ENCODE data around the gene PYROXD2. TPM values are rescaled to one million over a fixed set of nuclear protein-coding genes. Genes with fewer than 3 reads are reported as not detected.

PYROXD2 gene
- total RNA-seq, 1 donor from 2014 or later = 7.1 TPM

- DNase-seq (ENCODE audit: extremely low spot score in 2 of 2) = no peak
- Histone ChIP-seq H3K4me3 (no peak overlapping the region), H3K4me1 (peaks cover 23% of the 10 kb centered on the region), H3K27ac (peak overlapping the region; percentile 63), H3K27me3 (no peaks in the 10 kb centered on the region), H3K36me3 (peaks cover 0 to 6% of the 10 kb centered on the region in 2 donors), H3K9me3 (no peaks in the 10 kb centered on the region)
- intact Hi-C loops (cut with DNase I) = no loop called here
- TF ChIP-seq CTCF (IDR thresholded peaks at IDR 0.05) = no peak
- TF ChIP-seq POLR2A (IDR thresholded peaks at IDR 0.05) = no peak
- TF ChIP-seq POLR2AphosphoS5 (IDR thresholded peaks at IDR 0.05; ENCODE audit: insufficient read depth in 1 of 2, low read depth in 1 of 2) = no peak
These were observed 11.0 kb downstream of the PYROXD2 start for GRCh38 chr10:98403812-98404504.

GRCh38 chr10:98402931-98403718, 11.9 kb downstream of the PYROXD2 start:
- no peak for DNase-seq (ENCODE audit: extremely low spot score in 2 of 2)
- intact Hi-C loops (cut with DNase I) = no loop called here
- Histone ChIP-seq H3K4me1 (peaks cover 23% of the 10 kb centered on the region), H3K27ac (peak overlapping the region; percentile 63), H3K27me3 (no peaks in the 10 kb centered on the region), H3K4me3 (no peak overlapping the region), H3K9me3 (no peaks in the 10 kb centered on the region), H3K36me3 (peaks cover 0 to 6% of the 10 kb centered on the region in 2 donors)
- no peak for TF ChIP-seq POLR2AphosphoS5 (IDR thresholded peaks at IDR 0.05; ENCODE audit: insufficient read depth in 1 of 2, low read depth in 1 of 2)
- TF ChIP-seq POLR2A (IDR thresholded peaks at IDR 0.05) = no peak
- TF ChIP-seq CTCF (IDR thresholded peaks at IDR 0.05) = no peak

GRCh38 chr10:98402478-98402877, 12.5 kb downstream of the PYROXD2 start:
- no peaks in the 10 kb centered on the region for H3K9me3 ChIP-seq
- no peaks in the 10 kb centered on the region for H3K27me3 ChIP-seq
- H3K4me1 ChIP-seq = peaks cover 23% of the 10 kb centered on the region
- H3K36me3 ChIP-seq = peaks cover 0 to 6% of the 10 kb centered on the region in 2 donors
- no peak overlapping the region for H3K4me3 ChIP-seq
- intact Hi-C loops (cut with DNase I) = no loop called here
- no peak for DNase-seq (ENCODE audit: extremely low spot score in 2 of 2)
- H3K27ac ChIP-seq = no peak overlapping the region
- no peak for TF ChIP-seq POLR2AphosphoS5 (IDR thresholded peaks at IDR 0.05; ENCODE audit: insufficient read depth in 1 of 2, low read depth in 1 of 2)
- TF ChIP-seq CTCF (IDR thresholded peaks at IDR 0.05) = no peak
- no peak for TF ChIP-seq POLR2A (IDR thresholded peaks at IDR 0.05)

- H3K36me3 ChIP-seq = peaks cover 0 to 14% of the 10 kb centered on the region in 2 donors
- peaks cover 23% of the 10 kb centered on the region for H3K4me1 ChIP-seq
- no peak overlapping the region for H3K4me3 ChIP-seq
- H3K9me3 ChIP-seq = no peaks in the 10 kb centered on the region
- no peak overlapping the region for H3K27ac ChIP-seq
- TF ChIP-seq POLR2AphosphoS5 (IDR thresholded peaks at IDR 0.05; ENCODE audit: insufficient read depth in 1 of 2, low read depth in 1 of 2) = no peak
- TF ChIP-seq CTCF (IDR thresholded peaks at IDR 0.05) = no peak
- no peak for DNase-seq (ENCODE audit: extremely low spot score in 2 of 2)
- intact Hi-C loops (cut with DNase I) = no loop called here
- H3K27me3 ChIP-seq = no peaks in the 10 kb centered on the region
These were observed 14.5 kb downstream of the PYROXD2 start for GRCh38 chr10:98400482-98400881.

- no peaks in the 10 kb centered on the region for H3K9me3 ChIP-seq
- no peaks in the 10 kb centered on the region for H3K27me3 ChIP-seq
- no peak for DNase-seq (ENCODE audit: extremely low spot score in 2 of 2)
- peaks cover 0 to 21% of the 10 kb centered on the region in 2 donors for H3K36me3 ChIP-seq
- H3K27ac ChIP-seq = no peak overlapping the region
- peaks cover 18% of the 10 kb centered on the region for H3K4me1 ChIP-seq
- TF ChIP-seq POLR2AphosphoS5 (IDR thresholded peaks at IDR 0.05; ENCODE audit: insufficient read depth in 1 of 2, low read depth in 1 of 2) (no peak), CTCF (IDR thresholded peaks at IDR 0.05) (no peak), POLR2A (IDR thresholded peaks at IDR 0.05) (no peak)
- no peak overlapping the region for H3K4me3 ChIP-seq
- intact Hi-C loops (cut with DNase I) = no loop called here
These were observed 15.2 kb downstream of the PYROXD2 start for GRCh38 chr10:98399784-98400183.
